Stomach smooth muscle (tissue), 2 donors: ENCODE data around the gene TMEM250.
A peak's percentile ranks its signal among the peaks of the same experiment; 100 is the strongest.
"Not testable (repeated sequence)": the region's sequence is repeated elsewhere in the genome, so short reads cannot be mapped to it uniquely, and the experiment has no call there.

Experiments used
- H3K27ac ChIP-seq: one replicate; pipeline ENCODE4 v1.7.0; 2013; ENCODE audit warnings: mild to moderate bottlenecking, low read length, inconsistent platforms
- H3K27me3 ChIP-seq, 2 donors: one replicate each; pipeline ENCODE4 v1.7.0; 2013; ENCODE audit warnings: low read length in 2 of 2; ENCODE audit not compliant: insufficient read depth in 2 of 2, control insufficient read depth in 1 of 2
- H3K36me3 ChIP-seq, 2 donors: one replicate each; pipeline ENCODE4 v1.7.0; 2013; ENCODE audit warnings: low read length in 2 of 2; ENCODE audit not compliant: control insufficient read depth in 2 of 2, insufficient read depth in 2 of 2
- H3K4me1 ChIP-seq: one replicate; pipeline ENCODE4 v1.7.0; 2013; ENCODE audit warnings: low read length; ENCODE audit not compliant: control insufficient read depth, insufficient read depth
- H3K4me3 ChIP-seq, 2 donors: one replicate each; pipeline ENCODE4 v1.7.0; 2013; ENCODE audit warnings: low read length in 2 of 2
- H3K9ac ChIP-seq, 2 donors: one replicate each; pipeline ENCODE4 v1.7.0; 2013; ENCODE audit warnings: low read length in 2 of 2, mild to moderate bottlenecking in 1 of 2
- H3K9me3 ChIP-seq, 2 donors: one replicate each; pipeline ENCODE4 v1.7.0; 2013; ENCODE audit warnings: low read length in 2 of 2; ENCODE audit not compliant: control insufficient read depth in 2 of 2
- donor health status: healthy.
- donor health status: Pancreatic carcinoma.

The TMEM250 gene

GRCh38 chr9:136109351-136110081 lies 9.2 kb downstream of the TMEM250 start:
- Histone ChIP-seq H3K36me3 (peaks cover 0 to 2% of the 10 kb centered on the region in 2 donors), H3K4me3 (peak overlapping the region; percentile 61 to 72), H3K9me3 (no peaks in the 10 kb centered on the region), H3K27ac (peak overlapping the region; percentile 90), H3K4me1 (peaks cover 46% of the 10 kb centered on the region), H3K27me3 (no peaks in the 10 kb centered on the region), H3K9ac (peak overlapping the region; percentile 60 to 79)

GRCh38 chr9:136108648-136109266 lies 9.9 kb downstream of the TMEM250 start:
- no peaks in the 10 kb centered on the region for H3K9me3 ChIP-seq
- H3K9ac ChIP-seq = peak overlapping the region; percentile 60 to 79
- peak overlapping the region; percentile 57 to 72 for H3K4me3 ChIP-seq
- H3K4me1 ChIP-seq = peaks cover 48% of the 10 kb centered on the region
- no peaks in the 10 kb centered on the region for H3K36me3 ChIP-seq
- H3K27me3 ChIP-seq = no peaks in the 10 kb centered on the region
- H3K27ac ChIP-seq = peak overlapping the region; percentile 90

GRCh38 chr9:136107953-136108647 lies 10.6 kb downstream of the TMEM250 start:
- no peaks in the 10 kb centered on the region for H3K36me3 ChIP-seq
- no peaks in the 10 kb centered on the region for H3K27me3 ChIP-seq
- H3K27ac ChIP-seq = peak overlapping the region; percentile 90
- H3K4me3 ChIP-seq = no peak overlapping the region
- H3K4me1 ChIP-seq = peaks cover 49% of the 10 kb centered on the region
- no peak overlapping the region for H3K9ac ChIP-seq
- no peaks in the 10 kb centered on the region for H3K9me3 ChIP-seq

- Histone ChIP-seq H3K9ac (no peak overlapping the region), H3K27me3 (no peaks in the 10 kb centered on the region), H3K36me3 (no peaks in the 10 kb centered on the region), H3K4me3 (no peak overlapping the region), H3K4me1 (peaks cover 49% of the 10 kb centered on the region), H3K27ac (peak overlapping the region; percentile 24), H3K9me3 (no peaks in the 10 kb centered on the region)
These were observed 11.3 kb downstream of the TMEM250 start for GRCh38 chr9:136107155-136107952.

GRCh38 chr9:136105398-136106135 lies 13.1 kb downstream of the TMEM250 start:
- peaks cover 43% of the 10 kb centered on the region for H3K4me1 ChIP-seq
- H3K27ac ChIP-seq = no peak overlapping the region
- no peaks in the 10 kb centered on the region for H3K36me3 ChIP-seq
- H3K9me3 ChIP-seq = no peaks in the 10 kb centered on the region
- H3K4me3 ChIP-seq = peak overlapping the region in 1 of 2 donors; percentile 29
- peak overlapping the region in 1 of 2 donors; percentile 2 for H3K9ac ChIP-seq
- H3K27me3 ChIP-seq = no peaks in the 10 kb centered on the region

- H3K36me3 ChIP-seq = no peaks in the 10 kb centered on the region
- no peak overlapping the region for H3K9ac ChIP-seq
- H3K27me3 ChIP-seq = no peaks in the 10 kb centered on the region
- peak overlapping the region in 1 of 2 donors; percentile 29 for H3K4me3 ChIP-seq
- no peak overlapping the region for H3K27ac ChIP-seq
- H3K9me3 ChIP-seq = no peaks in the 10 kb centered on the region
- peaks cover 36% of the 10 kb centered on the region for H3K4me1 ChIP-seq
These were observed 13.8 kb downstream of the TMEM250 start for GRCh38 chr9:136104916-136105315.

- no peaks in the 10 kb centered on the region for H3K27me3 ChIP-seq
These were observed 14.2 kb downstream of the TMEM250 start for GRCh38 chr9:136104488-136104800.

GRCh38 chr9:136103651-136104487 lies 14.8 kb downstream of the TMEM250 start:
- Histone ChIP-seq H3K4me1 (peaks cover 31% of the 10 kb centered on the region), H3K27ac (no peak overlapping the region), H3K9ac (no peak overlapping the region)

More at GRCh38 chr9:136104488-136104800, 14.2 kb downstream of the TMEM250 start:
- Histone ChIP-seq H3K27ac (no peak overlapping the region), H3K4me3 (no peak overlapping the region), H3K9me3 (no peaks in the 10 kb centered on the region), H3K9ac (no peak overlapping the region), H3K4me1 (peaks cover 33% of the 10 kb centered on the region), H3K36me3 (no peaks in the 10 kb centered on the region)

GRCh38 chr9:136101615-136102074 lies 17.0 kb downstream of the TMEM250 start:
- H3K9me3 ChIP-seq, H3K27me3 ChIP-seq, H3K9ac ChIP-seq, H3K4me3 ChIP-seq, H3K27ac ChIP-seq, H3K36me3 ChIP-seq: not testable (repeated sequence)
- H3K4me1 ChIP-seq = peaks cover 23% of the 10 kb centered on the region

More at GRCh38 chr9:136103651-136104487, 14.8 kb downstream of the TMEM250 start:
- no peaks in the 10 kb centered on the region for H3K9me3 ChIP-seq
- no peaks in the 10 kb centered on the region for H3K27me3 ChIP-seq
- no peaks in the 10 kb centered on the region for H3K36me3 ChIP-seq
- no peak overlapping the region for H3K4me3 ChIP-seq
